PC-3 (cell line): ENCODE data around the gene SSNA1. TPM values are rescaled to one million over a fixed set of nuclear protein-coding genes. Genes with fewer than 3 reads are reported as not detected.

Source experiments
- ATAC-seq: fragments of 200-7000 bp; cut with Tn5 transposase; 2 replicates; pipeline ENCODE4 v1.9.1; 2020; ENCODE audit warnings: mild to moderate bottlenecking, moderate library complexity
- BruUV-seq: library from RNA; stranded (reverse); fragments of 400-500 nt; replicated peaks from 2 replicates; lab custom pipeline; 2021; lab: Mats Ljungman, UMichigan
- CTCF ChIA-PET: fragments of 300-600 bp; sonication (Branson Sonifier 250); formaldehyde crosslinking; loops from one replicate; lab custom pipeline; 2022; ENCODE audit warnings: antibody characterized with exemption; lab: Charles Lee
- POLR2A ChIA-PET: fragments of 300-600 bp; sonication (Branson Sonifier 250); formaldehyde crosslinking; loops from one replicate; lab custom pipeline; 2022; ENCODE audit warnings: antibody characterized with exemption; ENCODE audit not compliant: unreplicated experiment; lab: Charles Lee
- DNase-seq: peaks from one replicate; pipeline ENCODE4 v3.0.0-alpha.2; 2015
- H2AFZ ChIP-seq: fragments of 300-600 bp; sonication (generic); 2 replicates; pipeline ENCODE4 v1.6.0; 2016; ENCODE audit warnings: antibody characterized with exemption, low read length
- H3F3A ChIP-seq: fragments of 300-600 bp; sonication (generic); one replicate; pipeline ENCODE4 v1.6.0; 2017; ENCODE audit warnings: antibody characterized with exemption, low read length, control low read depth, mild to moderate bottlenecking; ENCODE audit not compliant: unreplicated experiment
- H3K27ac ChIP-seq: fragments of 300-600 bp; sonication (generic); 2 replicates; pipeline ENCODE4 v1.5.1; 2016; ENCODE audit warnings: mild to moderate bottlenecking, low read length
- H3K27me3 ChIP-seq: fragments of 300-600 bp; sonication (generic); 2 replicates; pipeline ENCODE4 v1.6.1; 2016; ENCODE audit warnings: low read length, mixed read lengths
- H3K36me3 ChIP-seq: fragments of 300-600 bp; sonication (generic); 2 replicates; pipeline ENCODE4 v1.6.1; 2016; ENCODE audit warnings: low read depth, mixed run types, low read length, mixed read lengths
- H3K4me1 ChIP-seq: fragments of 300-600 bp; sonication (generic); 2 replicates; pipeline ENCODE4 v1.5.1; 2016; ENCODE audit warnings: low read length; ENCODE audit not compliant: insufficient read depth
- H3K4me2 ChIP-seq: fragments of 300-600 bp; sonication (generic); 2 replicates; pipeline ENCODE4 v1.6.0; 2016; ENCODE audit warnings: low read length
- H3K4me3 ChIP-seq: fragments of 300-600 bp; sonication (generic); 2 replicates; pipeline ENCODE4 v1.5.1; 2016; ENCODE audit warnings: mild to moderate bottlenecking, low read length, mixed read lengths
- H3K79me2 ChIP-seq: fragments of 300-600 bp; sonication (generic); 2 replicates; pipeline ENCODE4 v1.6.1; 2017; ENCODE audit warnings: low read length, mixed read lengths
- H3K9ac ChIP-seq: fragments of 300-600 bp; sonication (generic); 2 replicates; pipeline ENCODE4 v1.6.0; 2016; ENCODE audit warnings: mild to moderate bottlenecking, low read length
- H3K9me2 ChIP-seq: fragments of 300-600 bp; sonication (generic); replicated peaks from 2 replicates; pipeline ENCODE4 v1.6.1; 2016; ENCODE audit warnings: mixed run types, low read length, mixed read lengths
- H3K9me3 ChIP-seq: fragments of 300-600 bp; sonication (generic); 2 replicates; pipeline ENCODE4 v1.6.1; 2016; ENCODE audit warnings: low read length, mixed read lengths
- H4K20me1 ChIP-seq: fragments of 300-600 bp; sonication (generic); 2 replicates; pipeline ENCODE4 v1.6.1; 2016; ENCODE audit warnings: low read length, mixed read lengths
- CTCF ChIP-seq: fragments of 300-600 bp; sonication (generic); conservative IDR thresholded peaks from 2 replicates; pipeline ENCODE4 v1.5.1; 2017; ENCODE audit warnings: antibody characterized with exemption, low read depth, mild to moderate bottlenecking, low read length
- EZH2 ChIP-seq: fragments of 300-600 bp; sonication (generic); IDR thresholded peaks from one replicate; pipeline ENCODE4 v1.6.1; 2017; ENCODE audit warnings: antibody characterized with exemption, mild to moderate bottlenecking, low read length; ENCODE audit not compliant: unreplicated experiment
- EZH2phosphoT487 ChIP-seq: fragments of 300-600 bp; sonication (generic); IDR thresholded peaks from 2 replicates; pipeline ENCODE4 v1.6.1; 2018; ENCODE audit warnings: mild to moderate bottlenecking, antibody characterized with exemption, low read length, borderline replicate concordance
- intact Hi-C: fragments of 100-400 bp; cut with micrococcal nuclease; formaldehyde crosslinking; loops from 2 replicates; pipeline ENCODE4 v1.9.0; 2023
- total RNA-seq: library from RNA; depleted of rRNA; stranded (reverse); fragments of >200 nt; gene quantifications from 2 replicates; pipeline ENCODE4 v1.2.3, GENCODE V29; 2014

SSNA1 gene
- total RNA-seq, 1 experiment from 2014 or later, result 123 TPM

GRCh38 chr9:137179761-137180160 lies 8.7 kb upstream of the SSNA1 start:
- Histone ChIP-seq H3F3A (no peaks in the 10 kb centered on the region), H3K4me3 (no peak overlapping the region), H3K9ac (no peak overlapping the region), H3K4me1 (no peaks in the 10 kb centered on the region), H3K27me3 (no peaks in the 10 kb centered on the region), H4K20me1 (no peaks in the 10 kb centered on the region), H3K27ac (no peak overlapping the region), H3K9me3 (no peaks in the 10 kb centered on the region), H2AFZ (no peak overlapping the region), H3K4me2 (no peak overlapping the region), H3K79me2 (no peaks in the 10 kb centered on the region), H3K36me3 (no peaks in the 10 kb centered on the region), H3K9me2 (no peaks in the 10 kb centered on the region)
- no peak for TF ChIP-seq EZH2
- no peak for TF ChIP-seq EZH2phosphoT487
- TF ChIP-seq CTCF, result no peak
- no TSS peak for BruUV-seq
- ChIA-PET POLR2A (no interaction called here), CTCF (no interaction called here)
- ATAC-seq, result no peak
- intact Hi-C loops, result no loop called here
- DNase-seq, result no peak

GRCh38 chr9:137180491-137180890 lies 8.0 kb upstream of the SSNA1 start:
- Histone ChIP-seq H3K9me2 (no peaks in the 10 kb centered on the region), H3K9me3 (no peaks in the 10 kb centered on the region), H3K4me3 (no peak overlapping the region), H3K4me1 (no peaks in the 10 kb centered on the region), H3K36me3 (no peaks in the 10 kb centered on the region), H3K27me3 (no peaks in the 10 kb centered on the region), H3K79me2 (no peaks in the 10 kb centered on the region), H3F3A (no peaks in the 10 kb centered on the region), H3K9ac (no peak overlapping the region), H2AFZ (no peak overlapping the region), H4K20me1 (no peaks in the 10 kb centered on the region), H3K27ac (no peak overlapping the region), H3K4me2 (no peak overlapping the region)
- DNase-seq, result no peak
- intact Hi-C loops, result no loop called here
- ChIA-PET CTCF (no interaction called here), POLR2A (no interaction called here)
- no peak for ATAC-seq
- BruUV-seq, result no TSS peak
- TF ChIP-seq CTCF (no peak), EZH2phosphoT487 (no peak), EZH2 (no peak)

- H3K27ac ChIP-seq, result no peak overlapping the region
- no peaks in the 10 kb centered on the region for H3K9me2 ChIP-seq
- no peaks in the 10 kb centered on the region for H3K9me3 ChIP-seq
- no peaks in the 10 kb centered on the region for H3F3A ChIP-seq
- no peak for ATAC-seq
- H3K27me3 ChIP-seq, result no peaks in the 10 kb centered on the region
- ChIA-PET POLR2A (no interaction called here), CTCF (no interaction called here)
- no peaks in the 10 kb centered on the region for H4K20me1 ChIP-seq
- peaks cover 11% of the 10 kb centered on the region for H3K79me2 ChIP-seq
- no peak overlapping the region for H3K4me2 ChIP-seq
- no peak overlapping the region for H2AFZ ChIP-seq
- no peak for TF ChIP-seq CTCF
- TF ChIP-seq EZH2, result no peak
- TF ChIP-seq EZH2phosphoT487, result no peak
- peaks cover 6% of the 10 kb centered on the region; the same call in 1 of the 2 replicates for H3K4me1 ChIP-seq
- no peaks in the 10 kb centered on the region for H3K36me3 ChIP-seq
- no peak overlapping the region for H3K9ac ChIP-seq
- no peak overlapping the region for H3K4me3 ChIP-seq
- no peak for DNase-seq
- intact Hi-C loops, result no loop called here
- BruUV-seq, result no TSS peak
These were observed 6.8 kb upstream of the SSNA1 start for GRCh38 chr9:137181680-137182079.
